HEK293 (cell line): ENCODE results near the gene RAB5A.

Experiments used
- ZNF184 ChIP-seq: fragments of 450-650 bp; IDR thresholded peaks from 2 replicates; pipeline ENCODE4 v1.5.1; 2018; ENCODE audit warnings: missing biosample characterization, mild to moderate bottlenecking, missing genetic modification characterization
- ZNF629 ChIP-seq: fragments of 450-650 bp; formaldehyde crosslinking; IDR thresholded peaks from 2 replicates; pipeline ENCODE4 v1.5.1; 2017; ENCODE audit warnings: missing biosample characterization, missing genetic modification characterization
- TF ChIP-seq, protein P1 (sequence below): fragments of 450-650 bp; IDR thresholded peaks from 2 replicates; pipeline ENCODE4 v1.5.1; 2018; ENCODE audit warnings: missing biosample characterization, missing genetic modification characterization
- TF ChIP-seq, protein P2 (sequence below): fragments of 450-650 bp; formaldehyde crosslinking; IDR thresholded peaks from 2 replicates; pipeline ENCODE4 v1.5.1; 2016; ENCODE audit warnings: missing biosample characterization, missing genetic modification characterization
- TF ChIP-seq, protein P3 (sequence below): fragments of 450-650 bp; formaldehyde crosslinking; IDR thresholded peaks from 2 replicates; pipeline ENCODE4 v1.5.1; 2016; ENCODE audit warnings: missing biosample characterization, missing genetic modification characterization

DNA sequence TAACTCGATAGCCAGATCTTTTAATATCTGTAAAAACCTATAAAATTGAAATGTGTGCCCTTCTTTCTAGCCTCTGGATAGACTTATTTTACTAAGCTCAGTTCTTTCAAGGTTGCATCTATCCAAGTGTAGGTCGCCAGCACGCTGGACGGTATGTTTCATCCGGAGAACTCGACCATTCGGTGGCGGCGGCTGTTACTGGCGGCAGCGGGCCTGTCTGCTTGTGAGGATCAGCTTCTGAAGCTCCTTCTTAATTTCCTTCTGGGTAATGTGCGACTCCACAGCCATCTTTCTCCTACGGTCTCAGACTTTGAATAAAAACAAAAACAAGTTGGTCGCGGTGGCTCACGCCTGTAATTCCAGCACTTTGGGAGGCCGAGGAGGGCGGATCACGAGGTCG is 61.1 kb downstream of the RAB5A start:
- TF ChIP-seq, protein P1, sequence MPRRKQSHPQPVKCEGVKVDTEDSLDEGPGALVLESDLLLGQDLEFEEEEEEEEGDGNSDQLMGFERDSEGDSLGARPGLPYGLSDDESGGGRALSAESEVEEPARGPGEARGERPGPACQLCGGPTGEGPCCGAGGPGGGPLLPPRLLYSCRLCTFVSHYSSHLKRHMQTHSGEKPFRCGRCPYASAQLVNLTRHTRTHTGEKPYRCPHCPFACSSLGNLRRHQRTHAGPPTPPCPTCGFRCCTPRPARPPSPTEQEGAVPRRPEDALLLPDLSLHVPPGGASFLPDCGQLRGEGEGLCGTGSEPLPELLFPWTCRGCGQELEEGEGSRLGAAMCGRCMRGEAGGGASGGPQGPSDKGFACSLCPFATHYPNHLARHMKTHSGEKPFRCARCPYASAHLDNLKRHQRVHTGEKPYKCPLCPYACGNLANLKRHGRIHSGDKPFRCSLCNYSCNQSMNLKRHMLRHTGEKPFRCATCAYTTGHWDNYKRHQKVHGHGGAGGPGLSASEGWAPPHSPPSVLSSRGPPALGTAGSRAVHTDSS (tag by site-specific recombination) = no peak
- TF ChIP-seq ZNF184 (tag by site-specific recombination) = no peak
- TF ChIP-seq, protein P2, sequence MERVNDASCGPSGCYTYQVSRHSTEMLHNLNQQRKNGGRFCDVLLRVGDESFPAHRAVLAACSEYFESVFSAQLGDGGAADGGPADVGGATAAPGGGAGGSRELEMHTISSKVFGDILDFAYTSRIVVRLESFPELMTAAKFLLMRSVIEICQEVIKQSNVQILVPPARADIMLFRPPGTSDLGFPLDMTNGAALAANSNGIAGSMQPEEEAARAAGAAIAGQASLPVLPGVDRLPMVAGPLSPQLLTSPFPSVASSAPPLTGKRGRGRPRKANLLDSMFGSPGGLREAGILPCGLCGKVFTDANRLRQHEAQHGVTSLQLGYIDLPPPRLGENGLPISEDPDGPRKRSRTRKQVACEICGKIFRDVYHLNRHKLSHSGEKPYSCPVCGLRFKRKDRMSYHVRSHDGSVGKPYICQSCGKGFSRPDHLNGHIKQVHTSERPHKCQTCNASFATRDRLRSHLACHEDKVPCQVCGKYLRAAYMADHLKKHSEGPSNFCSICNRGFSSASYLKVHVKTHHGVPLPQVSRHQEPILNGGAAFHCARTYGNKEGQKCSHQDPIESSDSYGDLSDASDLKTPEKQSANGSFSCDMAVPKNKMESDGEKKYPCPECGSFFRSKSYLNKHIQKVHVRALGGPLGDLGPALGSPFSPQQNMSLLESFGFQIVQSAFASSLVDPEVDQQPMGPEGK (tag by site-specific recombination) = no peak
- TF ChIP-seq, protein P3, sequence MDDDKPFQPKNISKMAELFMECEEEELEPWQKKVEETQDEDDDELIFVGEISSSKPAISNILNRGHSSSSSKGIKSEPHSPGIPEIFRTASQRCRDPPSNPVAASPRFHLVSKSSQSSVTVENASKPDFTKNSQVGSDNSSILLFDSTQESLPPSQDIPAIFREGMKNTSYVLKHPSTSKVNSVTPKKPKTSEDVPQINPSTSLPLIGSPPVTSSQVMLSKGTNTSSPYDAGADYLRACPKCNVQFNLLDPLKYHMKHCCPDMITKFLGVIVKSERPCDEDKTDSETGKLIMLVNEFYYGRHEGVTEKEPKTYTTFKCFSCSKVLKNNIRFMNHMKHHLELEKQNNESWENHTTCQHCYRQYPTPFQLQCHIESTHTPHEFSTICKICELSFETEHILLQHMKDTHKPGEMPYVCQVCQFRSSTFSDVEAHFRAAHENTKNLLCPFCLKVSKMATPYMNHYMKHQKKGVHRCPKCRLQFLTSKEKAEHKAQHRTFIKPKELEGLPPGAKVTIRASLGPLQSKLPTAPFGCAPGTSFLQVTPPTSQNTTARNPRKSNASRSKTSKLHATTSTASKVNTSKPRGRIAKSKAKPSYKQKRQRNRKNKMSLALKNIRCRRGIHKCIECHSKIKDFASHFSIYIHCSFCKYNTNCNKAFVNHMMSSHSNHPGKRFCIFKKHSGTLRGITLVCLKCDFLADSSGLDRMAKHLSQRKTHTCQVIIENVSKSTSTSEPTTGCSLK (tag by site-specific recombination) = no peak
- TF ChIP-seq ZNF629 (tag by site-specific recombination) = no peak
